Fibroblast of villous mesenchyme (primary cell): ENCODE data around the gene PCBP3. TPM values are rescaled to one million over a fixed set of nuclear protein-coding genes. Genes with fewer than 3 reads are reported as not detected.

Experiments used
- DNase-seq: peaks from one replicate; pipeline ENCODE4 v3.0.0-alpha.2; 2010; ENCODE audit warnings: low read depth
- H3K4me3 ChIP-seq: 2 replicates; pipeline ENCODE4 v1.5.1; 2011; ENCODE audit warnings: low read depth, mild to moderate bottlenecking, low read length
- total RNA-seq: library from RNA; depleted of rRNA; stranded (reverse); fragments of >200 nt; gene quantifications from 2 replicates; pipeline ENCODE4 v1.2.3, GENCODE V29; 2012
- TF ChIP-seq, protein P1 (sequence below): IDR thresholded peaks from 2 replicates; pipeline ENCODE4 v1.5.1; 2012; ENCODE audit warnings: low read depth, mild to moderate bottlenecking, low read length; ENCODE audit not compliant: insufficient read depth

The PCBP3 gene
- total RNA-seq, 1 donor: 1.3 TPM

GRCh38 chr21:45982092-45982757 lies 338.7 kb downstream of the PCBP3 start:
- DNase-seq: no peak
- H3K4me3 ChIP-seq: peak overlapping the region; percentile 99
- TF ChIP-seq, protein P1, sequence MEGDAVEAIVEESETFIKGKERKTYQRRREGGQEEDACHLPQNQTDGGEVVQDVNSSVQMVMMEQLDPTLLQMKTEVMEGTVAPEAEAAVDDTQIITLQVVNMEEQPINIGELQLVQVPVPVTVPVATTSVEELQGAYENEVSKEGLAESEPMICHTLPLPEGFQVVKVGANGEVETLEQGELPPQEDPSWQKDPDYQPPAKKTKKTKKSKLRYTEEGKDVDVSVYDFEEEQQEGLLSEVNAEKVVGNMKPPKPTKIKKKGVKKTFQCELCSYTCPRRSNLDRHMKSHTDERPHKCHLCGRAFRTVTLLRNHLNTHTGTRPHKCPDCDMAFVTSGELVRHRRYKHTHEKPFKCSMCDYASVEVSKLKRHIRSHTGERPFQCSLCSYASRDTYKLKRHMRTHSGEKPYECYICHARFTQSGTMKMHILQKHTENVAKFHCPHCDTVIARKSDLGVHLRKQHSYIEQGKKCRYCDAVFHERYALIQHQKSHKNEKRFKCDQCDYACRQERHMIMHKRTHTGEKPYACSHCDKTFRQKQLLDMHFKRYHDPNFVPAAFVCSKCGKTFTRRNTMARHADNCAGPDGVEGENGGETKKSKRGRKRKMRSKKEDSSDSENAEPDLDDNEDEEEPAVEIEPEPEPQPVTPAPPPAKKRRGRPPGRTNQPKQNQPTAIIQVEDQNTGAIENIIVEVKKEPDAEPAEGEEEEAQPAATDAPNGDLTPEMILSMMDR: no peak

DNA sequence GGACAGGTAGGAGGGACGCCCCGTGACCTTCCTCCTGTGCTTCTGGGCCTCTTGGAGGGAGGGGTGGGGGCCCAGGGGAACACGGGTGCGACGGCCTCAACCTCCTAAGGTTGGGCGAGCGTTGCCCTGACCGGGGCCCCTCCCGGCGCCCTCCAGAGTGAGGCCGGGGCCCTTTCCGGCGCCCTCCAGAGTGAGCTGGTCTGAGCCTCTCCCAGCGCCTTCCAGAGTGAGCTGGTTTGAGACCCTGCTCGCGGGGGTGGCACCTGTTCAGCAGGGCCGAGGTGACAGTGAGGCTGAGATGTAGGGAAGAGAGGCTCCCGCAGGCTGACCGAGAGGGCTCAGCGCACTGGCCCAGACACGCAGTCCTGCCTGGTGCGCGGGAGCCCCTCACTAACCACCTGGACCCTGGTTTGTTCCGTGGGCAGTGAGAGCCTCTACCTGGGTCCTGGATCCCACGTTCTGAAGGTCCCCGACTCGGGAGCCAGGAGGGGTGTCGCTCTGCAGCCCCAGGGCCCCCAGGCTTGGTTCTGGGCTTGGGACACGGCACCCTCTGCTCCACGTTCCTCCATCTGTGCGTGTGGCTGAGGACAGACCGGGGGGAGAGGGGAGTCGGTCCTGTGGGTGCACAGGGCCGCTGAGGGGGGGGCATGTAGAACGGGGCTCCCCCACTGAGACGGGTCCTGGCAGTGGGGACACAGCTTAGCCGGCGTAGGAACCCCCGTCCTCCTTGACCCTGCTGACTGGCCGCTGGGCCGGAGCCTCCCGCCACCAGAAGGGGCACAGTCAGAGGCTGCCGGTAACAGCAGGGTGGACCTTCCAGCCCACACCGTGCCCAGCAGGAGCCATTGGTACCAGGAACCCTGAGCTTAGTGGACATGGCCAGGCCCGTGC lies 339.5 kb downstream of the PCBP3 start:
- no peak for DNase-seq

GRCh38 chr21:45983649-45983965 lies 340.1 kb downstream of the PCBP3 start:
- no peak for DNase-seq
- TF ChIP-seq, protein P1: no peak
- peak overlapping the region; percentile 99 for H3K4me3 ChIP-seq

More for the DNA sequence above, 339.5 kb downstream of the PCBP3 start:
- H3K4me3 ChIP-seq: peak overlapping the region; percentile 99
- TF ChIP-seq, protein P1: no peak

- peak overlapping the region; percentile 99 for H3K4me3 ChIP-seq
- TF ChIP-seq, protein P1: no peak
- DNase-seq: peak; percentile 66
These were observed 340.5 kb downstream of the PCBP3 start for GRCh38 chr21:45983981-45984551.

DNA sequence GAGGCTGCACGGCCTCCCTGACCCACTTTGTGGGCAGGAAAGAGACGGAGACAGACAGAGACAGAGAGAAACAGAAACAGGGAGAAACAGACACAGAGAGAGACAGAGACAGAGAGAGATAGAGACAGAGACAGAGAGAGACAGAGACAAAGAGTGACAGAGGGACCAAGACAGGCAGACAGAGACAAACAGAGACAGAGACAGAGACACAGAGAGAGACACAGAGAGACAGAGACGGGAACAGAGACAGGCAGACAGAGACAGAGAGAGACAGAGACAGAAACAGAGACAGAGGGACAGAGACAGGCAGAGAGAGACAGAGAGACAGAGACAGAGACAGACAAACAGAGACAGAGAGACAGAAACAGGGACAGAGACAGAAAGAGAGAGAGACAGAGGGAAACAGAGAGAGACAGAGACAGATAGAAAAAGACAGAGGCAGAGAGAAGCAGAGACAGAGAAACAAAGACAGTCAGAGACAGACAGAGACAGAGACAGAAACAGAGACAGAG lies 341.1 kb downstream of the PCBP3 start:
- H3K4me3 ChIP-seq: peak overlapping the region; percentile 99
- no peak for DNase-seq
- TF ChIP-seq, protein P1: no peak

DNA sequence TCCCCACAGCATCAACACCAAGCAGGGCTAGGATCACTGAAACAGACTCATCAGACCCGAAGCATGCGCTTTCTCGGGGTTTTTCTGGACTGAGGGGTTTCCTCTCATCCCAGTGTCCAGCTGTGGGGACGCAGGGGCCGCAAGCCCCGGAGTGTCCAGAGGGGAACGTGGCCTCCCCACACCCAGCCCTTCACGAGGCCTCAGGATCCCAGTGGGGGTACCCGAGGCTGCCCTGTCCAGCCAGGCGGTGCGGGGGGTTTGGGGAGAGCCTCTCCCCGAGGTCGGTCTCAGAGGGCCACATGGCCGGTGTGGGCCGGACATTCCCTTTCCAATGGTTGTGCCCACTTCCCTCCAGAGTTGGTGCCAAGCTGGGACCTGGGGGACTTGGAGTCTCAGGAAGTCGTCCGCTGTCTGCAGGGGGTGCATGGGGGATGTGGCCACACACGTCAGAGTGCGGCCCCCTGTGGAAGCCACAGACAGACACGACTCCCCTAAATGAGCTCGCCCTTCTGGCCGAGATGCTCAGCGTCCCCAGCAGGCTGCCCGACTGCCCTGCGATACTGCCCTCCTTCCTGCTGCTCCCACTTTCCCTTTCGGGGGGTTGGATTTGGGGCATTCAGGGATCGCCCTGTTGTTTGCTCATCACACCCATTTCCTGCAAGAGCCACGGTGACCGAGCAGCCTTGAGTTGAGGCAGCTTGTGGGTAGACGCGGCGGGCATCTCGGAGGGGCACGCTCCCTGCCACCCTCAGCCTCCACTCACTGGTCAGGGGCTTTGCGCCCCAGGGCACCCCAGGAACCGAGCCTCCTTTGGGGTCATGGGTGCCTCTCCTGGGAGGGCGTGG lies 342.2 kb downstream of the PCBP3 start:
- peak overlapping the region; percentile 99 for H3K4me3 ChIP-seq
- DNase-seq: no peak
- TF ChIP-seq, protein P1: no peak
